Measurements from ENCODE around the gene C1orf35. TPM values are rescaled to one million over a fixed set of nuclear protein-coding genes. Genes with fewer than 3 reads are reported as not detected.
A peak's percentile ranks its signal among the peaks of the same experiment; 100 is the strongest.

Gene C1orf35
- total and polyA plus RNA-seq, 2 experiments from 2014 or later = 14.0 to 67.6 TPM

DNA sequence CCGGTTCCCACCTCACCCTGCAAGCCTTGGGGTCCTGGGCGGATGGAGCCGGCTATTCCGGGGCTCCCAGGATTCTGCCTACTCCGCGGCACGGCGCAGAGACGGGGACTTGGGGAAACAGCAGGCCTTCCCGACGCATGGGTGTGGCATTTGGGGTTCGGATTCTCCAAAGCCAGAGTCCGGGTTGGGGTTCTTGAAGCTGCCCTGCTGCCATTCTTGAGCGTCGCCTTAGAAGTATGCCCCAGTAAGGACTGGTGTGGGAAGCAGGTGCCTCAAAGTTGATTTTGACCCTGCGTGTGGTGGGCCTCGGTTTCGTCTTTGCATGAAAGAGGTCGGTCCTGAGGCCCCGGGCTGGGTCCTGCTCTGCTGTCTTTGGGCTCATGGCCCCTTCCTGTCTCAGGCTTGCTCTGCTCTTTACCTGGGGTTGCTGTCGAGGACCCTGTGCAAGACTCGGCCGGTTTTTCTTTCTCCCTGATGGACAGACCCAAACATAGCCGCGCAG lies 37.6 kb upstream of the C1orf35 start:
- DNase-seq (ENCODE audit: low spot score) (no peak), ATAC-seq (no peak)
- no peaks in the 10 kb centered on the region for H3K9me2 ChIP-seq (ENCODE audit: insufficient read depth)
- Mint-ChIP-seq H3K27ac (peak overlapping the region; percentile 67; the same call in 1 of the 2 replicates), H3K9me3 (no peaks in the 10 kb centered on the region; the same call in 2 of the 3 replicates), H3K4me1 (peaks cover 2% of the 10 kb centered on the region; the same call in 1 of the 3 replicates), H3K27me3 (ENCODE audit: insufficient read depth, low read depth, poor library complexity) (peaks cover 10% of the 10 kb centered on the region), H3K4me3 (peak overlapping the region; percentile 86), H3K36me3 (ENCODE audit: low read depth) (no peaks in the 10 kb centered on the region; the same call in 1 of the 3 replicates)
- H3K79me2 ChIP-seq (replicated peaks; ENCODE audit: insufficient read depth) = peaks cover 34% of the 10 kb centered on the region
- no peaks in the 10 kb centered on the region for H3F3A ChIP-seq (replicated peaks; ENCODE audit: low read depth)
- H2AFZ ChIP-seq = 0 out of 2 replicates have a peak overlapping the region, but pooled peaks have one; percentile 78
- H3K4me1 ChIP-seq (ENCODE audit: insufficient read depth) = peaks cover 5% of the 10 kb centered on the region; the same call in 1 of the 2 replicates
- no peaks in the 10 kb centered on the region for H4K20me1 ChIP-seq (replicated peaks; ENCODE audit: insufficient read depth)
- H3K36me3 ChIP-seq (ENCODE audit: insufficient read depth) = no peaks in the 10 kb centered on the region
- H3K27me3 ChIP-seq (ENCODE audit: insufficient read depth) = peaks cover 23% of the 10 kb centered on the region
- H3K4me2 ChIP-seq = peak overlapping the region; percentile 98
- H3K27ac ChIP-seq (ENCODE audit: low read depth) = no peak overlapping the region
- H3K4me3 ChIP-seq = peak overlapping the region; percentile 92
- TF ChIP-seq POLR2AphosphoS5 (IDR thresholded peaks at IDR 0.05; ENCODE audit: low read depth) = no peak
- TF ChIP-seq JUNB (IDR thresholded peaks at IDR 0.05; ENCODE audit: unreplicated experiment) = no peak
- no peak for TF ChIP-seq CREB1 (CRISPR knock-in tag; IDR thresholded peaks at IDR 0.05; ENCODE audit: low read depth)
- no peak for TF ChIP-seq ETS1 (IDR thresholded peaks at IDR 0.05)
- TF ChIP-seq, protein P1, sequence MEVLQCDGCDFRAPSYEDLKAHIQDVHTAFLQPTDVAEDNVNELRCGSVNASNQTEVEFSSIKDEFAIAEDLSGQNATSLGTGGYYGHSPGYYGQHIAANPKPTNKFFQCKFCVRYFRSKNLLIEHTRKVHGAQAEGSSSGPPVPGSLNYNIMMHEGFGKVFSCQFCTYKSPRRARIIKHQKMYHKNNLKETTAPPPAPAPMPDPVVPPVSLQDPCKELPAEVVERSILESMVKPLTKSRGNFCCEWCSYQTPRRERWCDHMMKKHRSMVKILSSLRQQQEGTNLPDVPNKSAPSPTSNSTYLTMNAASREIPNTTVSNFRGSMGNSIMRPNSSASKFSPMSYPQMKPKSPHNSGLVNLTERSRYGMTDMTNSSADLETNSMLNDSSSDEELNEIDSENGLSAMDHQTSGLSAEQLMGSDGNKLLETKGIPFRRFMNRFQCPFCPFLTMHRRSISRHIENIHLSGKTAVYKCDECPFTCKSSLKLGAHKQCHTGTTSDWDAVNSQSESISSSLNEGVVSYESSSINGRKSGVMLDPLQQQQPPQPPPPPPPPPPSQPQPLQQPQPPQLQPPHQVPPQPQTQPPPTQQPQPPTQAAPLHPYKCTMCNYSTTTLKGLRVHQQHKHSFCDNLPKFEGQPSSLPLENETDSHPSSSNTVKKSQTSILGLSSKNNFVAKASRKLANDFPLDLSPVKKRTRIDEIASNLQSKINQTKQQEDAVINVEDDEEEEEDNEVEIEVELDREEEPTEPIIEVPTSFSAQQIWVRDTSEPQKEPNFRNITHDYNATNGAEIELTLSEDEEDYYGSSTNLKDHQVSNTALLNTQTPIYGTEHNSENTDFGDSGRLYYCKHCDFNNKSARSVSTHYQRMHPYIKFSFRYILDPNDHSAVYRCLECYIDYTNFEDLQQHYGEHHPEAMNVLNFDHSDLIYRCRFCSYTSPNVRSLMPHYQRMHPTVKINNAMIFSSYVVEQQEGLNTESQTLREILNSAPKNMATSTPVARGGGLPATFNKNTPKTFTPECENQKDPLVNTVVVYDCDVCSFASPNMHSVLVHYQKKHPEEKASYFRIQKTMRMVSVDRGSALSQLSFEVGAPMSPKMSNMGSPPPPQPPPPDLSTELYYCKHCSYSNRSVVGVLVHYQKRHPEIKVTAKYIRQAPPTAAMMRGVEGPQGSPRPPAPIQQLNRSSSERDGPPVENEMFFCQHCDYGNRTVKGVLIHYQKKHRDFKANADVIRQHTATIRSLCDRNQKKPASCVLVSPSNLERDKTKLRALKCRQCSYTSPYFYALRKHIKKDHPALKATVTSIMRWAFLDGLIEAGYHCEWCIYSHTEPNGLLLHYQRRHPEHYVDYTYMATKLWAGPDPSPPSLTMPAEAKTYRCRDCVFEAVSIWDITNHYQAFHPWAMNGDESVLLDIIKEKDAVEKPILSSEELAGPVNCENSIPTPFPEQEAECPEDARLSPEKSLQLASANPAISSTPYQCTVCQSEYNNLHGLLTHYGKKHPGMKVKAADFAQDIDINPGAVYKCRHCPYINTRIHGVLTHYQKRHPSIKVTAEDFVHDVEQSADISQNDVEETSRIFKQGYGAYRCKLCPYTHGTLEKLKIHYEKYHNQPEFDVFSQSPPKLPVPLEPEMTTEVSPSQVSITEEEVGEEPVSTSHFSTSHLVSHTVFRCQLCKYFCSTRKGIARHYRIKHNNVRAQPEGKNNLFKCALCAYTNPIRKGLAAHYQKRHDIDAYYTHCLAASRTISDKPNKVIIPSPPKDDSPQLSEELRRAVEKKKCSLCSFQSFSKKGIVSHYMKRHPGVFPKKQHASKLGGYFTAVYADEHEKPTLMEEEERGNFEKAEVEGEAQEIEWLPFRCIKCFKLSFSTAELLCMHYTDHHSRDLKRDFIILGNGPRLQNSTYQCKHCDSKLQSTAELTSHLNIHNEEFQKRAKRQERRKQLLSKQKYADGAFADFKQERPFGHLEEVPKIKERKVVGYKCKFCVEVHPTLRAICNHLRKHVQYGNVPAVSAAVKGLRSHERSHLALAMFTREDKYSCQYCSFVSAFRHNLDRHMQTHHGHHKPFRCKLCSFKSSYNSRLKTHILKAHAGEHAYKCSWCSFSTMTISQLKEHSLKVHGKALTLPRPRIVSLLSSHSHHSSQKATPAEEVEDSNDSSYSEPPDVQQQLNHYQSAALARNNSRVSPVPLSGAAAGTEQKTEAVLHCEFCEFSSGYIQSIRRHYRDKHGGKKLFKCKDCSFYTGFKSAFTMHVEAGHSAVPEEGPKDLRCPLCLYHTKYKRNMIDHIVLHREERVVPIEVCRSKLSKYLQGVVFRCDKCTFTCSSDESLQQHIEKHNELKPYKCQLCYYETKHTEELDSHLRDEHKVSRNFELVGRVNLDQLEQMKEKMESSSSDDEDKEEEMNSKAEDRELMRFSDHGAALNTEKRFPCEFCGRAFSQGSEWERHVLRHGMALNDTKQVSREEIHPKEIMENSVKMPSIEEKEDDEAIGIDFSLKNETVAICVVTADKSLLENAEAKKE (CRISPR knock-in tag; IDR thresholded peaks at IDR 0.05) = no peak
- TF ChIP-seq, protein P2, sequence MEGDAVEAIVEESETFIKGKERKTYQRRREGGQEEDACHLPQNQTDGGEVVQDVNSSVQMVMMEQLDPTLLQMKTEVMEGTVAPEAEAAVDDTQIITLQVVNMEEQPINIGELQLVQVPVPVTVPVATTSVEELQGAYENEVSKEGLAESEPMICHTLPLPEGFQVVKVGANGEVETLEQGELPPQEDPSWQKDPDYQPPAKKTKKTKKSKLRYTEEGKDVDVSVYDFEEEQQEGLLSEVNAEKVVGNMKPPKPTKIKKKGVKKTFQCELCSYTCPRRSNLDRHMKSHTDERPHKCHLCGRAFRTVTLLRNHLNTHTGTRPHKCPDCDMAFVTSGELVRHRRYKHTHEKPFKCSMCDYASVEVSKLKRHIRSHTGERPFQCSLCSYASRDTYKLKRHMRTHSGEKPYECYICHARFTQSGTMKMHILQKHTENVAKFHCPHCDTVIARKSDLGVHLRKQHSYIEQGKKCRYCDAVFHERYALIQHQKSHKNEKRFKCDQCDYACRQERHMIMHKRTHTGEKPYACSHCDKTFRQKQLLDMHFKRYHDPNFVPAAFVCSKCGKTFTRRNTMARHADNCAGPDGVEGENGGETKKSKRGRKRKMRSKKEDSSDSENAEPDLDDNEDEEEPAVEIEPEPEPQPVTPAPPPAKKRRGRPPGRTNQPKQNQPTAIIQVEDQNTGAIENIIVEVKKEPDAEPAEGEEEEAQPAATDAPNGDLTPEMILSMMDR (conservative IDR thresholded peaks at IDR 0.05; ENCODE audit: low read depth in 2 of 2) = no peak
- TF ChIP-seq ZNF114 (CRISPR knock-in tag; IDR thresholded peaks at IDR 0.05) = no peak
- no peak for TF ChIP-seq REST (IDR thresholded peaks at IDR 0.05; ENCODE audit: unreplicated experiment)
- no peak for TF ChIP-seq EZH2 (IDR thresholded peaks at IDR 0.05; ENCODE audit: low read depth, unreplicated experiment)
- TF ChIP-seq EZH2phosphoT487 (IDR thresholded peaks at IDR 0.05; ENCODE audit: unreplicated experiment) = no peak
